Loucy (cell line): ENCODE measurements around the gene ETV3.

Experiments used
- CTCF ChIP-seq: fragments of 200-600 bp; sonication (generic); conservative IDR thresholded peaks from 2 replicates; pipeline ENCODE4 v1.5.1; 2014; ENCODE audit warnings: mild to moderate bottlenecking, antibody characterized with exemption, low read length
- EZH2phosphoT487 ChIP-seq: fragments of 200-600 bp; IDR thresholded peaks from 2 replicates; pipeline ENCODE4 v1.6.1; 2018; ENCODE audit warnings: antibody characterized with exemption, mild to moderate bottlenecking, moderate library complexity, borderline replicate concordance

GRCh38 chr1:157154940-157155514 lies 16.8 kb upstream of the ETV3 start:
- no peak for TF ChIP-seq CTCF
- no peak for TF ChIP-seq EZH2phosphoT487
